GM12872 (cell line): ENCODE results near the gene NFATC4.

Experiments used
- TF ChIP-seq, protein P1 (sequence below): IDR thresholded peaks from 3 replicates; pipeline ENCODE4 v1.5.1; 2011; ENCODE audit warnings: low read depth, mild to moderate bottlenecking, low read length, moderate library complexity; ENCODE audit not compliant: insufficient read depth

NFATC4 gene

DNA sequence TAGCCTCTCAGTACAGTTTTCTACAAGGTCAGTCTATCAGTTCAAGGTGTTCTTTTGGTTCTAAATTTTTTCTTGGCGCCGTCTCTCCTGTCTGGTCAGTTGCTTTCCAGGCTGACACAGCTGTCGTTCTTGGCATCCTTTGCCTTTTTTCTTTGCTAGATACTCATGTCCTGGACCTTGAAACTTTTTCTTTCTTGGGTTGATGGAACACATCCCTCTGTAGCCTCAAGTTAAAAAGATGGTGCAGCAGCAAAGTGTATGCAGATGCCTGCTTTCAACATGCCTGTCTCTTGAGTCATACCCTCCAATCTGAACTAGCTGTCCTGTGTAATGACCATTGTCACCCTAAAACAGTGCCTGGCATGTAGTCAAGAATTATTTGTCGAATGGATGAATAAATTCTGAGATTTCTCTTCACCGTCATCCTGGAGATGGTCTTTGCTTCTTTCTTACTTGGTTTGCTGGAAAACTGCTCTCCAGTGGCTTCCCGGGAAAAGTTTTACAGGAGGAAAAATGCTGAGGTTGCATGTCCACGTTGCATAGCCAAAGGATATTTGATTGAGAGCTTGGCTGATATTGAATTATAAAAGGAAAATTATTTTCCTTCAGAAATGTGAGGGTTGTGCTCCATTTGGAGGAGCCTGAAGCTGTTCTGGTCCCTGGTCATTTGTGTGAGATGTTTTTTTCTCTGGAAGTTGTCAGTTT is 35.5 kb downstream of the NFATC4 start:
- TF ChIP-seq, protein P1, sequence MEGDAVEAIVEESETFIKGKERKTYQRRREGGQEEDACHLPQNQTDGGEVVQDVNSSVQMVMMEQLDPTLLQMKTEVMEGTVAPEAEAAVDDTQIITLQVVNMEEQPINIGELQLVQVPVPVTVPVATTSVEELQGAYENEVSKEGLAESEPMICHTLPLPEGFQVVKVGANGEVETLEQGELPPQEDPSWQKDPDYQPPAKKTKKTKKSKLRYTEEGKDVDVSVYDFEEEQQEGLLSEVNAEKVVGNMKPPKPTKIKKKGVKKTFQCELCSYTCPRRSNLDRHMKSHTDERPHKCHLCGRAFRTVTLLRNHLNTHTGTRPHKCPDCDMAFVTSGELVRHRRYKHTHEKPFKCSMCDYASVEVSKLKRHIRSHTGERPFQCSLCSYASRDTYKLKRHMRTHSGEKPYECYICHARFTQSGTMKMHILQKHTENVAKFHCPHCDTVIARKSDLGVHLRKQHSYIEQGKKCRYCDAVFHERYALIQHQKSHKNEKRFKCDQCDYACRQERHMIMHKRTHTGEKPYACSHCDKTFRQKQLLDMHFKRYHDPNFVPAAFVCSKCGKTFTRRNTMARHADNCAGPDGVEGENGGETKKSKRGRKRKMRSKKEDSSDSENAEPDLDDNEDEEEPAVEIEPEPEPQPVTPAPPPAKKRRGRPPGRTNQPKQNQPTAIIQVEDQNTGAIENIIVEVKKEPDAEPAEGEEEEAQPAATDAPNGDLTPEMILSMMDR = no peak

DNA sequence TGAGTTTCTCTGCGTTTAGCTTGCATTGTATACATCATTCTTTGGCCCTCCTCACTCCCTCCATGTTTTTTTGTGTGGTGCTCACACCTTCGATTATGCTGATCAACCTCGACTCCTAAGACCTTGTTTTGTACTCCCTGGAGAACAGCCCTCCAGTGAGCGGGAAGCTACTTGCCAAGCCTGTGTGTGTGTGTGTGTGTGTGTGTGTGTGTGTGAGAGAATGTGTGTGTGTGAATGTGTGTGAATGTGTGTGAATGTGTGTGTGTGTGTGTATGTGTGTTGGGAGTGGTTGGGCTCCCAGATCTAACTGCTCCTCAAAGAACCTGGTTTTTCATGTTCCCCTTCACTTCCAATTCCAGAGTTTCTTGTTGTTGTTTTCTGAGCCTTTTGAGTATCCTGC is 36.8 kb downstream of the NFATC4 start:
- TF ChIP-seq, protein P1 = no peak

DNA sequence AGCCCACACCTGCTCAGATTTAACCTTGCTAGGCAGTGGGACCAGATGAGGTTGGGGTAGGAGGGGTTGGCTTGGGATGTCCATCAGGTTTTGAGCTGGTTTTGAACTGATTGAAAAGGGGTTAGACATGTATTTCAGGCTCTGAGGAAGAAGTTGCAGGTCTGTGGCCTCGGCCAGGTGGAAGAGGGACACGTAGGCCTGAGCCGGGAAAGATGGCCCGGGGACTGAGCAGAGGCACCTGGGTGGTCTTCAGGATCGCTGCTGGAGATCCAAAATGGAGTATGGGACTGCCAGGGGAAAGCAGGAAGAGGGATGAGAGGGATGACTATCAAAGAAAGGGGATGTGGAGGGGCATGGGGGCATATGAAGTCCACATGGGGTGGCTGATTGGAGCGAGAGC is 38.4 kb downstream of the NFATC4 start:
- TF ChIP-seq, protein P1 = no peak

DNA sequence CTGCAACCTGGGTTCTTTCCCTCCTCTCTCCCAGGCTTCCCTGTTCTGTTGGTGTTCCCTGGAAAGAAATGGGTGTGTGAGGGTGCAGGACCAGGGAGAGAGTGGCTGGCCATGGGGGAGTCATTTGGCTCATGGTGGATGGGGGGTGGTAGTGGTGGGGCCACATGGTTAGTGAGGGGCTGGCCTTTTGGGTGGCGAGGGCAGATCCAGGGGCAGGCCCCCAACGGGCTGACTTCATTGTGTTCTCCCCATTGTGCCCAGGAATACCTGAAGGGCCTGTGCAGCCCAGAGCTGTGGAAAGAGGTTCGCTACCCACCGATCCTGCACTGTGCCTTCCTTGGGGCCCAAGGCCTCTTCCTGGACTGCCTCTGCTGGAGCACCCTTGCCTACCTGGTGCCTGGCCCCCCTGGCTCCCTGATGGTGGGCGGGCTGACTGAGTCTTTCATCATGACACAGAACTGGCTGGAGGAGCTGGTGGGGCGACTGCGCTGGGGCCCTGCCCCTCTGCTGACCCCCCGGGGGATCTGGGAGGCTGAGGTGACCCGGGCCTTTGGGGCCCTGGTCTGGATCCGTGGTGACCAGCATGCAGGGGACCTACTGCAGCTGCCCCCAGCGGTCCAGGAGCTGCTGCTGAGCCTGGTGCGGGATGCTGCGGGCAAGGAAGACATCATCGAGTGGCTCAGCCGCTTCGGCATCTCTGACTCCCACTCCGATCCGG is 39.8 kb downstream of the NFATC4 start:
- TF ChIP-seq, protein P1 = no peak

DNA sequence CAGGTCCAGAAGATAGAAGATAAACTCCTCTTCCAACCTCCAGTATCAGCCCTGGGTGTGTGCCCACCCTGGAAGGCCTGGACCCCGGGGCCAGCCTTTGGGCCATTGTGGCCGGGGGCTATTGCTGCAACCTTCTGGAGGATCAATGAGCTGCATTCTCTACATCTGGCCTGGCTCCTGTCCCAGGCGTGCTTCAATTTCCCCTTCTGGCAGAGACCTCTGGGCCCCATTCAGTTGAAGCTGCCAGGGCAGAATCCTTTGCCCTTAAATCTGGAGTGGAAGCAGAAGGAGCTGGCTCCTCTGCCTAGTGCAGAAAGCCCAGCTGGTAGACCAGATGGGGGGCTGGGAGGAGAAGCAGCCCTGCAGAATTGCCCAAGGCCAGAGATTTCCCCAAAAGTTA is 40.8 kb downstream of the NFATC4 start:
- TF ChIP-seq, protein P1 = no peak

DNA sequence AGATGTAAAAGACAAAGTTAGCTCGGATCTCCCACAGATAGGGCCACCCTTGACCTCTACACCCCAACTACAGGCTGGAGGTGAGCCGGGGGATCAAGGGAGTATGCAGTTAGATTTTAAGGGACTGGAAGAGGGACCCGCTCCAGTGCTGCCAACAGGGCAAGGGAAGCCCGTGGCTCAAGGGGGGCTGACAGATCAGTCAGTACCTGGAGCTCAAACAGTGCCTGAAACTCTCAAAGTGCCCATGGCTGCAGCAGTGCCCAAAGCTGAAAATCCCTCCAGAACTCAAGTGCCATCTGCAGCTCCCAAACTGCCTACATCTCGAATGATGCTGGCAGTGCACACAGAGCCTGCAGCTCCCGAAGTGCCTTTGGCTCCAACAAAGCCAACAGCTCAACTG is 41.2 kb downstream of the NFATC4 start:
- TF ChIP-seq, protein P1 = no peak

DNA sequence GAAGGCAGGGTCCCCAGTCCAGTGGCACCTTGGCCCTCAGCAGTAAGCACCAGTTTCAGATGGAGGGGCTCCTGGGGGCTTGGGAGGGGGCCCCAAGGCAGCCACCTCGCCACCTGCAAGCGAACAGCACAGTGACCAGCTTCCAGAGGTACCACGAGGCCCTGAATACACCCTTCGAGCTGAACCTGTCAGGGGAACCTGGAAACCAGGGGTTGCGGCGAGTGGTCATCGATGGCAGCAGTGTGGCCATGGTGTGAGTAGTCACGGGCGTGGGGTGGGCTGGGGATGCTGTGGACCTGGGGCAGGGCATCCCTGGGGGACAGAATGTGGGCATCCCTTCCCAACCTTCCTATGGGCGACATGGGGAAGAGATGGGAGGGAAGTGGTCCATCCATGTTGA is 42.0 kb downstream of the NFATC4 start:
- TF ChIP-seq, protein P1 = no peak
